MCF 10A (cell line): ENCODE results near the gene ANXA2. TPM values are rescaled to one million over a fixed set of nuclear protein-coding genes. Genes with fewer than 3 reads are reported as not detected.

Experiments
- BruUV-seq: library from RNA; stranded (reverse); fragments of 400-500 nt; replicated peaks from 2 replicates; lab custom pipeline; 2021; lab: Mats Ljungman, UMichigan
- CTCF ChIA-PET: fragments of 300-600 bp; sonication (Branson Sonifier 250); formaldehyde crosslinking; extraction: SDS; loops from one replicate; lab custom pipeline; 2021; ENCODE audit warnings: antibody characterized with exemption, inconsistent platforms; lab: Yijun Ruan, JAX
- POLR2A ChIA-PET: fragments of 300-600, 350-650 bp; sonication (Branson Sonifier 250); formaldehyde crosslinking; extraction: SDS; loops from one replicate; lab custom pipeline; 2020; ENCODE audit warnings: antibody characterized with exemption, inconsistent platforms; lab: Yijun Ruan, JAX
- DNase-seq: peaks from one replicate; pipeline ENCODE4 v3.0.0-alpha.2; 2018; ENCODE audit not compliant: unreplicated experiment
- H3K27ac Mint-ChIP-seq: one replicate; pipeline ENCODE4 v1.8.0; 2022; ENCODE audit warnings: mild to moderate bottlenecking, low read depth, mixed read lengths; ENCODE audit not compliant: unreplicated experiment
- H3K27me3 Mint-ChIP-seq: one replicate; pipeline ENCODE4 v1.8.0; 2022; ENCODE audit warnings: mixed read lengths; ENCODE audit not compliant: insufficient read depth, unreplicated experiment
- H3K36me3 Mint-ChIP-seq: one replicate; pipeline ENCODE4 v1.8.0; 2022; ENCODE audit warnings: mild to moderate bottlenecking, moderate library complexity, mixed read lengths; ENCODE audit not compliant: insufficient read depth, unreplicated experiment
- H3K4me1 Mint-ChIP-seq: one replicate; pipeline ENCODE4 v1.8.0; 2022; ENCODE audit warnings: mixed read lengths; ENCODE audit not compliant: insufficient read depth, unreplicated experiment
- H3K4me3 Mint-ChIP-seq: one replicate; pipeline ENCODE4 v1.8.0; 2022; ENCODE audit warnings: mild to moderate bottlenecking, moderate library complexity, mixed read lengths; ENCODE audit not compliant: unreplicated experiment
- H3K9me3 Mint-ChIP-seq: one replicate; pipeline ENCODE4 v1.8.0; 2022; ENCODE audit warnings: mixed read lengths; ENCODE audit not compliant: unreplicated experiment
- intact Hi-C: fragments of 100-400 bp; cut with micrococcal nuclease; formaldehyde crosslinking; loops from 2 replicates; pipeline ENCODE4 v1.14.1; 2022
- total RNA-seq: library from RNA; stranded (reverse); gene quantifications from 2 replicates; pipeline ENCODE4 v1.2.3, GENCODE V29; 2022
- TF ChIP-seq, protein P1 (sequence below): fragments of 200-600 bp; IDR thresholded peaks from one replicate; pipeline ENCODE4 v1.8.0; 2022; ENCODE audit warnings: antibody characterized with exemption, mild to moderate bottlenecking; ENCODE audit not compliant: unreplicated experiment

The ANXA2 gene
- total RNA-seq, 1 experiment from 2014 or later: 3,451 TPM

DNA sequence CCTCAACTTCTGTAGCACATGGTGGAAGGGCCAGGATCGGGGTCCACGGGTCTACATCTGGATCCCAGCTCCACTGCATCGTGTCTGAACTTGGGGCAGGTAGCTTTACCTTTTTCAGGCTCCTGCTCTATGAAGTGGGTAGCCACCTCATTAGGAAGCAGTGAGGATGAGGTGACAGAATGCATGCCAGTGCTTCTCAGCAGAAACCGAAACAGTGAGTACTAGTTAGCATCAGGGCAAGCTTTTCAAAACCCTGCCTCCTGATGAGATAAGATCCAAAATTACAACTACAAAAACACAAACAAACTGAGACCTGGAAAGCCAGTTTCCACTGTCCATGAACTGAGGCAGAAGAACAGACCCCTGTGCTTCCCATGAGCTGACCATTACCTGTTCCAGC, 77.4 kb downstream of the ANXA2 start:
- POLR2A ChIA-PET: interaction anchor here (1.2 kb wide), 2 partner anchors 21 to 313 kb away, joined by 3 to 5 read pairs; no protein-coding TSS in a partner anchor

GRCh38 chr15:60318216-60318867, 79.4 kb downstream of the ANXA2 start:
- Mint-ChIP-seq H3K4me1 (peaks cover 8% of the 10 kb centered on the region), H3K4me3 (no peak overlapping the region), H3K27ac (no peak overlapping the region), H3K9me3 (no peaks in the 10 kb centered on the region), H3K27me3 (no peaks in the 10 kb centered on the region), H3K36me3 (no peaks in the 10 kb centered on the region)
- POLR2A ChIA-PET: interaction anchor here (0.6 to 1.2 kb wide), 2 partner anchors 8 to 190 kb away, joined by 3 read pairs; no protein-coding TSS in a partner anchor
- intact Hi-C loops: no loop called here
- no TSS peak for BruUV-seq
- TF ChIP-seq, protein P1, sequence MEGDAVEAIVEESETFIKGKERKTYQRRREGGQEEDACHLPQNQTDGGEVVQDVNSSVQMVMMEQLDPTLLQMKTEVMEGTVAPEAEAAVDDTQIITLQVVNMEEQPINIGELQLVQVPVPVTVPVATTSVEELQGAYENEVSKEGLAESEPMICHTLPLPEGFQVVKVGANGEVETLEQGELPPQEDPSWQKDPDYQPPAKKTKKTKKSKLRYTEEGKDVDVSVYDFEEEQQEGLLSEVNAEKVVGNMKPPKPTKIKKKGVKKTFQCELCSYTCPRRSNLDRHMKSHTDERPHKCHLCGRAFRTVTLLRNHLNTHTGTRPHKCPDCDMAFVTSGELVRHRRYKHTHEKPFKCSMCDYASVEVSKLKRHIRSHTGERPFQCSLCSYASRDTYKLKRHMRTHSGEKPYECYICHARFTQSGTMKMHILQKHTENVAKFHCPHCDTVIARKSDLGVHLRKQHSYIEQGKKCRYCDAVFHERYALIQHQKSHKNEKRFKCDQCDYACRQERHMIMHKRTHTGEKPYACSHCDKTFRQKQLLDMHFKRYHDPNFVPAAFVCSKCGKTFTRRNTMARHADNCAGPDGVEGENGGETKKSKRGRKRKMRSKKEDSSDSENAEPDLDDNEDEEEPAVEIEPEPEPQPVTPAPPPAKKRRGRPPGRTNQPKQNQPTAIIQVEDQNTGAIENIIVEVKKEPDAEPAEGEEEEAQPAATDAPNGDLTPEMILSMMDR: no peak
- CTCF ChIA-PET: interaction anchor here (1.0 to 2.6 kb wide), 7 partner anchors 8 to 789 kb away, joined by 3 to 13 read pairs (median 4); no protein-coding TSS in a partner anchor
- no peak for DNase-seq

More for the DNA sequence above, 77.4 kb downstream of the ANXA2 start:
- intact Hi-C loops: loop anchor here (10.0 kb wide), 1 partner anchor 316 kb away; the partner anchor contains the start of gene FOXB1
- Mint-ChIP-seq H3K27me3 (no peaks in the 10 kb centered on the region), H3K4me1 (peaks cover 8% of the 10 kb centered on the region), H3K36me3 (no peaks in the 10 kb centered on the region), H3K27ac (no peak overlapping the region), H3K4me3 (no peak overlapping the region), H3K9me3 (no peaks in the 10 kb centered on the region)
- BruUV-seq: no TSS peak
- no peak for DNase-seq
- TF ChIP-seq, protein P1: no peak
- CTCF ChIA-PET: interaction anchor here (0.5 to 9.8 kb wide), 9 partner anchors 8 to 1174 kb away, joined by 3 to 147 read pairs (median 5); no protein-coding TSS in a partner anchor

DNA sequence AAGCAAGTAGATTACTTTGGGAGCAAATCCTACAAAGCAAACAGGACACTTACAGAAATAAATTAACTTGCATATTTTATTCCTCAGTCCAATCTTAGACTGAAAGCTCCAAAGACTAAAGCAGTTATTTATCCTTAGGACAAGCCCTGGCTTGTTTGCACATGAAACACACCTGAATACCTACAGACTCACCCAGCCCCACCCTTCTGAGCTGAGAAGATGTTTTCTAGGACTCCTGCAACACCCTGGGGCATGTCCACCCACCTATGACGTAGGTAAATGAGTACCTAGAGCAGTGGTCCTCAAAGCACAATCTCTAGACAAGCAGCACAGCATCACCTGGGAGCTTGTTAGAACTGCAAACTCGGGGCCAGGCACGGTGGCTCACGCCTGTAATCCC, 80.8 kb downstream of the ANXA2 start:
- H3K4me3 Mint-ChIP-seq: no peak overlapping the region
- BruUV-seq: no TSS peak

DNA sequence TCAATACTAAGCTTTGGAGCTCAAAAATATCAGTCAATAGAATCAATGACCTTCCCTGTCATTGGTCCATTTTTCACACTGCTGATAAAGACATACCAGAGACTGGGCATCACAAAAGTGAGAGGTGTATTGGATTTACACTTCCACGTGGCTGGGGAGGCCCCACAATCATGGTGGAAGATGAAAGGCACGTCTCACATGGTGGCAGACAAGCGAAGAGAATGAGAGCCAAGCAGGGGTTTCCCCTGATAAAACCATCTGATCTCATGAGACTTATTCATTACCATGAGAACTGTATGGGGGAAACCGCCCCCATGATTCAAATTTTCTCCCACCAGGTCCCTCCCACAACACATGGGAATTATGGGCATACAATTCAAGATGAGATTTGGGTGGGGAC, 81.9 kb downstream of the ANXA2 start:
- ChIA-PET POLR2A (interaction anchor here (0.6 to 2.9 kb wide), 8 partner anchors 10 to 626 kb away, joined by 3 to 20 read pairs (median 5); partner anchors contain the start of gene BNIP2), CTCF (interaction anchor here (0.6 to 1.6 kb wide), 7 partner anchors 9 to 592 kb away, joined by 3 to 9 read pairs (median 5); no protein-coding TSS in a partner anchor)
- no peaks in the 10 kb centered on the region for H3K9me3 Mint-ChIP-seq
- H3K36me3 Mint-ChIP-seq: no peaks in the 10 kb centered on the region
- TF ChIP-seq, protein P1: no peak
- DNase-seq: no peak
- peak overlapping the region; percentile 63 for H3K27ac Mint-ChIP-seq
- no peaks in the 10 kb centered on the region for H3K27me3 Mint-ChIP-seq
- H3K4me1 Mint-ChIP-seq: peaks cover 8% of the 10 kb centered on the region
- H3K4me3 Mint-ChIP-seq: no peak overlapping the region
- intact Hi-C loops: no loop called here
- no TSS peak for BruUV-seq

More for the DNA sequence above, 80.8 kb downstream of the ANXA2 start:
- H3K9me3 Mint-ChIP-seq: no peaks in the 10 kb centered on the region
- TF ChIP-seq, protein P1: no peak
- intact Hi-C loops: no loop called here
- H3K27me3 Mint-ChIP-seq: no peaks in the 10 kb centered on the region
- CTCF ChIA-PET: interaction anchor here (0.5 to 1.6 kb wide), 13 partner anchors 8 to 625 kb away, joined by 3 to 9 read pairs (median 4); no protein-coding TSS in a partner anchor
- H3K4me1 Mint-ChIP-seq: peaks cover 8% of the 10 kb centered on the region
- peak overlapping the region; percentile 63 for H3K27ac Mint-ChIP-seq
- peak; percentile 88 for DNase-seq
- no peaks in the 10 kb centered on the region for H3K36me3 Mint-ChIP-seq
- POLR2A ChIA-PET: interaction anchor here (0.5 to 2.9 kb wide), 19 partner anchors 9 to 627 kb away, joined by 3 to 20 read pairs (median 4); partner anchors contain the start of gene BNIP2
